HG02938 (cell line): Measurements from ENCODE around the gene ATXN1.

Experiments used
- ATAC-seq: cut with Tn5 transposase; IDR thresholded peaks from one replicate; pipeline ENCODE4 v1.9.1; 2021; ENCODE audit warnings: mild to moderate bottlenecking, moderate library complexity; ENCODE audit not compliant: unreplicated experiment

ATXN1 gene

GRCh38 chr6:16375843-16376242 is 385.4 kb downstream of the ATXN1 start:
- ATAC-seq, result no peak

- ATAC-seq, result no peak
Measured at GRCh38 chr6:16375206-16375605, 386.1 kb downstream of the ATXN1 start.

GRCh38 chr6:16374461-16375200 is 386.6 kb downstream of the ATXN1 start:
- ATAC-seq, result no peak

GRCh38 chr6:16374016-16374415 is 387.2 kb downstream of the ATXN1 start:
- ATAC-seq, result no peak

- no peak for ATAC-seq
Measured at GRCh38 chr6:16372029-16372776, 389.1 kb downstream of the ATXN1 start.

- ATAC-seq, result no peak
Measured at GRCh38 chr6:16371401-16371800, 389.9 kb downstream of the ATXN1 start.

- ATAC-seq, result no peak
Measured at GRCh38 chr6:16370943-16371342, 390.3 kb downstream of the ATXN1 start.

GRCh38 chr6:16369989-16370388 is 391.3 kb downstream of the ATXN1 start:
- ATAC-seq, result no peak

GRCh38 chr6:16369140-16369745 is 392.0 kb downstream of the ATXN1 start:
- ATAC-seq, result no peak

- no peak for ATAC-seq
Measured at GRCh38 chr6:16367571-16367970, 393.7 kb downstream of the ATXN1 start.

- ATAC-seq, result no peak
Measured at GRCh38 chr6:16363749-16364148, 397.5 kb downstream of the ATXN1 start.

GRCh38 chr6:16362819-16363589 is 398.3 kb downstream of the ATXN1 start:
- ATAC-seq, result no peak

- ATAC-seq, result no peak
Measured at GRCh38 chr6:16362296-16362695, 399.0 kb downstream of the ATXN1 start.

GRCh38 chr6:16361861-16362260 is 399.4 kb downstream of the ATXN1 start:
- no peak for ATAC-seq

GRCh38 chr6:16361121-16361520 is 400.1 kb downstream of the ATXN1 start:
- ATAC-seq, result no peak

GRCh38 chr6:16360365-16360764 is 400.9 kb downstream of the ATXN1 start:
- no peak for ATAC-seq

GRCh38 chr6:16359563-16359962 is 401.7 kb downstream of the ATXN1 start:
- no peak for ATAC-seq

- no peak for ATAC-seq
Measured at GRCh38 chr6:16358531-16359138, 402.6 kb downstream of the ATXN1 start.

- ATAC-seq, result no peak
Measured at GRCh38 chr6:16355699-16356446, 405.4 kb downstream of the ATXN1 start.

GRCh38 chr6:16355238-16355637 is 406.0 kb downstream of the ATXN1 start:
- no peak for ATAC-seq
